ENCODE data around the gene VPS37C.
"Not testable (repeated sequence)": the region's sequence is repeated elsewhere in the genome, so short reads cannot be mapped to it uniquely, and the experiment has no call there.

The VPS37C gene

DNA sequence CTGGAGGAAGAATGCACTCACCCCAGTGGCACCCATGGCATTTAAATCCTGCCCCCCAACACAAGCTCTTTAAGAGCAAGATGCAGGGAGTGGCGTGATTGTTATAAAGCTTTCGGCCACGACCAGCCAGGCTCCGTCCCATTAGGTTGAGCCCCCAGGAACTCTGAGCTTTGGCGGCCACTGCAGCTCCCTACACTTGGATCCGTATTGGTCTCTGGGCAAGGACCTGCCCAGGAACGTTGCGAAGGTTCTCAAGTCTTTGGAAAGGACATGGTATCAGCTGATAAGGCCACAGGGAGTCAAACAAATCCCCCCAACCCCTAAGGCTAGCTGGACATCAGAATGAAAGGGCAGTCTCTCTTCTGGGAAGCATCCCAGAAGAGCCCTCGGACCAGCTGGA is 9.3 kb upstream of the VPS37C start:
- no peaks in the 10 kb centered on the region for H3K36me3 ChIP-seq (ENCODE audit: low read depth)
- ATAC-seq (ENCODE audit: low read depth): no peak
- no peaks in the 10 kb centered on the region for H3K9me3 ChIP-seq (ENCODE audit: severe bottlenecking)

DNA sequence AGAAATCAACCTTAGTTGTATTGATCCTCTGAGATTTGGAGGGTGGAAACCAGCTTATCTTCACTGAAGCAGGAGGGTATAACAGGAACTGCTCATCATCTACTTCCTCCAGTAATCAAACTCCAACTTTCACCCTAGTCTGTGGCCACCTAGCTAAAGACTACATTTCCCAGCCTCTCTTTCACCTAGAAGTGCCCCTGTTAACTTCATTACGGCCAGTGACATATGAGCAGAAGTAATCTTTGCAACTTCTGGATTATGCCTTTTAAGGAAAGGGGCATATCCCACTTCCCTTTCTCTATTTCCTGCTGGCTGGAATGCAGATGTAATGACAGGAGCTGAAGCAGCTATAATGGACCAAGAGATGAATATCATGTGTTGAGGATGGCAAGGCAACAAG is 7.6 kb upstream of the VPS37C start:
- Histone ChIP-seq H3K27ac (ENCODE audit: poor library complexity, severe bottlenecking) (no peak overlapping the region), H3K36me3 (ENCODE audit: low read depth) (no peaks in the 10 kb centered on the region), H3K4me1 (ENCODE audit: insufficient read depth, poor library complexity, severe bottlenecking) (no peaks in the 10 kb centered on the region), H3K27me3 (ENCODE audit: insufficient read depth, poor library complexity, severe bottlenecking) (no peaks in the 10 kb centered on the region), H3K4me3 (ENCODE audit: severe bottlenecking) (no peak overlapping the region), H3K9me3 (ENCODE audit: severe bottlenecking) (no peaks in the 10 kb centered on the region)
- TF ChIP-seq, protein P1, sequence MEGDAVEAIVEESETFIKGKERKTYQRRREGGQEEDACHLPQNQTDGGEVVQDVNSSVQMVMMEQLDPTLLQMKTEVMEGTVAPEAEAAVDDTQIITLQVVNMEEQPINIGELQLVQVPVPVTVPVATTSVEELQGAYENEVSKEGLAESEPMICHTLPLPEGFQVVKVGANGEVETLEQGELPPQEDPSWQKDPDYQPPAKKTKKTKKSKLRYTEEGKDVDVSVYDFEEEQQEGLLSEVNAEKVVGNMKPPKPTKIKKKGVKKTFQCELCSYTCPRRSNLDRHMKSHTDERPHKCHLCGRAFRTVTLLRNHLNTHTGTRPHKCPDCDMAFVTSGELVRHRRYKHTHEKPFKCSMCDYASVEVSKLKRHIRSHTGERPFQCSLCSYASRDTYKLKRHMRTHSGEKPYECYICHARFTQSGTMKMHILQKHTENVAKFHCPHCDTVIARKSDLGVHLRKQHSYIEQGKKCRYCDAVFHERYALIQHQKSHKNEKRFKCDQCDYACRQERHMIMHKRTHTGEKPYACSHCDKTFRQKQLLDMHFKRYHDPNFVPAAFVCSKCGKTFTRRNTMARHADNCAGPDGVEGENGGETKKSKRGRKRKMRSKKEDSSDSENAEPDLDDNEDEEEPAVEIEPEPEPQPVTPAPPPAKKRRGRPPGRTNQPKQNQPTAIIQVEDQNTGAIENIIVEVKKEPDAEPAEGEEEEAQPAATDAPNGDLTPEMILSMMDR (IDR thresholded peaks at IDR 0.05; ENCODE audit: poor library complexity, severe bottlenecking): no peak
- ATAC-seq (ENCODE audit: low read depth) (no peak), DNase-seq (ENCODE audit: low spot score) (no peak)

More for the DNA sequence above, 9.3 kb upstream of the VPS37C start:
- Histone ChIP-seq H3K4me3 (ENCODE audit: severe bottlenecking) (no peak overlapping the region), H3K4me1 (ENCODE audit: insufficient read depth, poor library complexity, severe bottlenecking) (no peaks in the 10 kb centered on the region), H3K27ac (ENCODE audit: poor library complexity, severe bottlenecking) (no peak overlapping the region), H3K27me3 (ENCODE audit: insufficient read depth, poor library complexity, severe bottlenecking) (no peaks in the 10 kb centered on the region)
- TF ChIP-seq, protein P1 (IDR thresholded peaks at IDR 0.05; ENCODE audit: poor library complexity, severe bottlenecking): no peak
- DNase-seq (ENCODE audit: low spot score): no peak

DNA sequence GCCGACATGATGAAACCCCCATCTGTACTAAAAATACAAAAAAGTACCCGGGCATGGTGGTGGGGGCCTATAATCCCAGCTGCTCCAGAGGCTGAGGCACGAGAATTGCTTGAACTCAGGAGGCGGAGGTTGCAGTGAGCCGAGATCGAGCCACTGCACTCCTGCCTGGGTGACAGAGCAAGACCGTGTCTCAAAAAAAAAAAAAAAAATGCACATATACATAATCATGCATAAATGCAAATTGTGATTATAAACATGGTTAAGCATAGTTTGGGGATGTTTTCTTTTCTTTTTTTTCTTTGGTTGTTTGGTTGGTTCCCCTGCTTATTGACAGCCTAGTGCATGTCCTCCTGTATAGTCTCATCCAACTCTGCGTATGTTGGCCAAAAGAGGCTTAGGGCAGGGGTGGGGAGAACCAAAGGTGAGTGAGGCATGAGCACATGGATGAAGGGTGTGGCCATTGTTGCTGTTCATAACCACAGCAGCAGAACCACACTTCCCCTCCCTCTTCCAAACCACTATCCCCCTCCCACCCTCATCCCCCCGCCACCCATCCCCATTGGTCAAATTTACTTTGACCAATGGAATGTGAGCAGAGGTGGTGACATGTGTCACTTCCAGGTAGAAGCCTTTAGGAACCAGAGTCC is 6.9 kb upstream of the VPS37C start:
- Histone ChIP-seq H3K4me1 (ENCODE audit: insufficient read depth, poor library complexity, severe bottlenecking) (no peaks in the 10 kb centered on the region), H3K36me3 (ENCODE audit: low read depth) (no peaks in the 10 kb centered on the region), H3K9me3 (ENCODE audit: severe bottlenecking) (no peaks in the 10 kb centered on the region), H3K4me3 (ENCODE audit: severe bottlenecking) (no peak overlapping the region), H3K27me3 (ENCODE audit: insufficient read depth, poor library complexity, severe bottlenecking) (no peaks in the 10 kb centered on the region), H3K27ac (ENCODE audit: poor library complexity, severe bottlenecking) (no peak overlapping the region)
- DNase-seq (ENCODE audit: low spot score) (no peak), ATAC-seq (ENCODE audit: low read depth) (no peak)
- TF ChIP-seq, protein P1 (IDR thresholded peaks at IDR 0.05; ENCODE audit: poor library complexity, severe bottlenecking): no peak

DNA sequence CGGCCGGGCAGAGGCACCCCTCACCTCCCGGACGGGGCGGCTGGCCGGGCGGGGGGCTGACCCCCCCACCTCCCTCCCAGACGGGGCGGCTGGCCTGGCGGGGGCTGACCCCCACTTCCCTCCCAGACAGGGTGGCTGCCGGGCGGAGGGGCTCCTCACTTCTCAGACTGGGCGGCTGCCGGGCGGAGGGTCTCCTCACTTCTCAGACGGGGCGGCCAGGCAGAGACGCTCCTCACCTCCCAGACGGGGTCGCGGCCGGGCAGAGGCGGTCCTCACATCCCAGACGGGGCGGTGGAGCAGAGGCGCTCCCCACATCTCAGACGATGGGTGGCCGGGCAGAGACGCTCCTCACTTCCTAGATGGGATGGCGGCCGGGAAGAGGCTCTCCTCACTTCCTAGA is 5.1 kb upstream of the VPS37C start:
- H3K36me3 ChIP-seq (ENCODE audit: low read depth); H3K9me3 ChIP-seq (ENCODE audit: severe bottlenecking); H3K4me1 ChIP-seq (ENCODE audit: insufficient read depth, poor library complexity, severe bottlenecking); ATAC-seq (ENCODE audit: low read depth); H3K27ac ChIP-seq (ENCODE audit: poor library complexity, severe bottlenecking); DNase-seq (ENCODE audit: low spot score); H3K27me3 ChIP-seq (ENCODE audit: insufficient read depth, poor library complexity, severe bottlenecking); H3K4me3 ChIP-seq (ENCODE audit: severe bottlenecking): not testable (repeated sequence)

DNA sequence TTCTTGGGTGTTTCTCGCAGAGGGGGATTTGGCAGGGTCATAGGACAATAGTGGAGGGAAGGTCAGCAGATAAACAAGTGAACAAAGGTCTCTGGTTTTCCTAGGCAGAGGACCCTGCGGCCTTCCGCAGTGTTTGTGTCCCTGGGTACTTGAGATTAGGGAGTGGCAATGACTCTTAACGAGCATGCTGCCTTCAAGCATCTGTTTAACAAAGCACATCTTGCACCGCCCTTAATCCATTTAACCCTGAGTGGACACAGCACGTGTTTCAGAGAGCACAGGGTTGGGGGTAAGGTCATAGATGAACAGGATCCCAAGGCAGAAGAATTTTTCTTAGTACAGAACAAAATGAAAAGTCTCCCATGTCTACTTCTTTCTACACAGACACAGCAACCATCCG is 4.6 kb upstream of the VPS37C start:
- DNase-seq (ENCODE audit: low spot score); ATAC-seq (ENCODE audit: low read depth); H3K4me3 ChIP-seq (ENCODE audit: severe bottlenecking); H3K9me3 ChIP-seq (ENCODE audit: severe bottlenecking); H3K36me3 ChIP-seq (ENCODE audit: low read depth); H3K4me1 ChIP-seq (ENCODE audit: insufficient read depth, poor library complexity, severe bottlenecking); H3K27ac ChIP-seq (ENCODE audit: poor library complexity, severe bottlenecking); H3K27me3 ChIP-seq (ENCODE audit: insufficient read depth, poor library complexity, severe bottlenecking): not testable (repeated sequence)

Data from RWPE2 (cell line).